IPS-NIHi11 (cell line): ENCODE measurements around the gene EPHB3.

Experiments used
- DNase-seq: peaks from one replicate; pipeline ENCODE4 v3.0.0; 2012; ENCODE audit warnings: mixed read lengths, low spot score

Gene EPHB3

GRCh38 chr3:184581331-184581855 is 19.8 kb downstream of the EPHB3 start:
- no peak for DNase-seq

DNA sequence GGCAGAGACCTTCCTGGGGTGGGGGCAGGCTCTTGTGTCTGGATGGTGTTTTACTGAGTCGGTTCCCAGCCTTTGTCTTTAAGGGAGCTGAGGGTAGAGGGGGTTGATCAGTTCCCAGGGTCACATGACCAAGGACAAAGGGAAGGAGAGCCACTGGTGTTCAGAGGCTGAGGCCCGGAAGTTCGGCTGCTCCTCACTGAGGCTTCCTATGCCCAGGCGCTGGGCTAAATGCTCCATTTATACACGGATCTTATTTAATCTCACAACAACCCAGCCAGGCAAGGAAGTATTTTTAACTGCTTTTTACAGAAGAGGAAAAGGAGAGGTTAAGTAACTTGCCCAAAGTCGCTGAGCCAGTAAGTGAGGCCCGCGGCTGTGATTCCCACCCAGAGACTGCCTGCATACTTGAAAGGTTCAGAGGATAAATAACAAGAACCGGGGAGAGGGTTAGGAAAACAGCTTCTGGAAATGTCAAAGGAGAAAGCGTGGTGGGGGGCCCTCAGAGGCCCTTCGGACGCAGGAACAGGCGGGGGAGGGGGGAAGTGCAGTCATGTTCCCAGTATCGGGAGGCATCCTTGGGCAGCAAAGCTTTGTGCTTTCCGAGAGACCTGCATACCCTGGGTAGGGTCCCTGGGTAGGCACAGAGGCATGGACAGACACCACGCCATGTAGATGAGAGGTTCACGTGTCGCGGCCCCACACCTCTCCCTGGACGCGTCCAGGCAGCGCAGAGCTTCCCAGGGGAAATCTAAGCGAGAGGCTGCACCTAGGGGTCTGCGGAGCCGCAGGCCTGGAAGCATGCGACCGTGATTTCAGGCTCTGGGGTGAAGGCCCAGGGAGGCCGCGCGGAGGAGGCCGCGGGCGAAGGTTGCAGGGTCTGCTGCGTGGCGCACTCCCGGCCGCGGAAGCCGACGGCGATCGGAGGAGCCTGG is 21.3 kb downstream of the EPHB3 start:
- peak; percentile 74 for DNase-seq

DNA sequence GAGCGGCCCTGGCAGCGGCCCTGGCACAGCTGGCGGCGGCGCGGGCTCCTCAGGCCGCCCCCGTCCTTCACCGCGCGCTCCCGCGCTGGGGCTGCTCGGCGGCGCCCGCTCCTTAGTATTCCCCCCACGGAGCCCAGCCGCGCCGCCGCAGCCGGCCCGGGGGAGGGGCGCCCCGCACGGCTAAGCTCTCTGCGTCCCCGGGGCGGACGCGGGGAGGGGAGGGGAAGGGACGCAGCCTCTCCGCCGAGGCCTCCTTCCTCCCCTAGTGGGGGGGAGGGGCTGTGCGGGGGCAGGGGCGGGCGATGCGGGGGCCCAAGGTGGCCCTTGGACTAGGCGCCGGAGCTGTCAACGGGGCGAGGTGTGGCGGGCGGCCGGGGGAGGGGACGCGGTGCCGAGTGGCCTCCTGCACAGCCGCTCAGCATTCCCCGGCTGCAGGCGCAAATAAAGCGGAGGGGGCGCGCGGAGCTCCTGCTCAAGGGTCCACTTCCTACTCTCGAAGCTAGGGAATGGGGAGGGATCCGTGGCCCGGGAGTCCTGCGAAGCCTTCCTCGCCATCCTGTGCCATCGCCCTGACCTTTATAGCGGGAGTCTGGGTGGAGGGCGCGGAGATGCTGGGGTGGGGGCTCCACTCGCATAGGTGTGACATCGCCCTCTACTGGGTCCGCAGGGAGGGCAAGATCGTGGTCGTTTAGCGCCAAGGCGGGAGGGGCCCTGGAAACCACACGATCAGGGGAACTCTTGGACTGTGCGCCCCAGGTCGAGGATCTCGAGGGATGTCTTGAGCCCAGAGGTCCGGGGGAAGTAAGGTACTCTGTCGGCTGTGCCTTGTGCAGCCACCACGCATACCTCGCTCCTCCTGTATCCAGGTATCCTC is 22.2 kb downstream of the EPHB3 start:
- no peak for DNase-seq

DNA sequence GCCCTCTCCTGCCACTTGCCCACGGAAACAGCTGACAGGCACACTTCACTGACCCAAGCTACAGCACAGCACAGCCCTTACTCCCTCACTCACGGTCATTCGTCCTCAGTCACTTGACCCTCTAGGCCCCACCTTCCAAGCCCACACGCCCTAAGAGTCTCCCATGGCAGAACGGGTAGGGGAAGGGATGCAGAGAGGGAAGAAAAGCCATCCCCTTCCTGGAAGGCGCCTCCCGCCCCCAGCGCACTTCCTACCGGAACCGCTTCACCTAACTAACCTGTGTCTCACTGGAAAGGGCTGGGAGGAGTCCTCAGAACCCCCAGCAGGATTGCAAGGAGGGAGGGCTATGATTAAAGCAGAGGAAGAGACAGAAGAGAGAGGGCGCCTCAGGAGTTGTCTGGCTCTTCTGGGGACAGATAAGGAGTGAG is 22.9 kb downstream of the EPHB3 start:
- no peak for DNase-seq

GRCh38 chr3:184585545-184585944 is 24.0 kb downstream of the EPHB3 start:
- no peak for DNase-seq

DNA sequence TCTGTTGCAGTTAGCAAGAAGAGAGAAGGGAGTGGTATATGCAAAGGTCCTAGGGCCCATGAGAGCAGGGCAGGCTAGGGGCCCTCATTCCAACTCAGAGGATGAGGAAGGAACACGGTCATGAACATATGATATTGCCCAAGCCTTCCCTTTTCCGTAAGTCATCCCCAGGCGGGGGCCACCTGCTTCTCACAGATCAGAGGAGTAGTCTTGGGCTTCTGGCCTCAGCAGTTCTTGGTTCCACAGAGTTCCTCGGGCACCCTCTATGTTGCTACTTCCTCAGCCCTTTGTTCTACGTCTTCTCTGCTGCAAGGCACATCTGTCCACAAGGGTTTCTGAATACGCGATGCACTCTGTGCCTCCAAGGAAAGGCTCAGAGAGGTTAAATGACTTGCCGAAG is 25.3 kb downstream of the EPHB3 start:
- no peak for DNase-seq

- DNase-seq, result no peak
These were observed 27.2 kb downstream of the EPHB3 start for GRCh38 chr3:184588776-184589175.

- DNase-seq, result no peak
These were observed 29.2 kb downstream of the EPHB3 start for GRCh38 chr3:184590795-184591194.

GRCh38 chr3:184591789-184592188 is 30.2 kb downstream of the EPHB3 start:
- no peak for DNase-seq

GRCh38 chr3:184592371-184593219 is 31.0 kb downstream of the EPHB3 start:
- peak; percentile 64 for DNase-seq

- DNase-seq, result no peak
These were observed 31.8 kb downstream of the EPHB3 start for GRCh38 chr3:184593220-184593927.

GRCh38 chr3:184593928-184594303 is 32.3 kb downstream of the EPHB3 start:
- no peak for DNase-seq

GRCh38 chr3:184594371-184595001 is 32.9 kb downstream of the EPHB3 start:
- no peak for DNase-seq

DNA sequence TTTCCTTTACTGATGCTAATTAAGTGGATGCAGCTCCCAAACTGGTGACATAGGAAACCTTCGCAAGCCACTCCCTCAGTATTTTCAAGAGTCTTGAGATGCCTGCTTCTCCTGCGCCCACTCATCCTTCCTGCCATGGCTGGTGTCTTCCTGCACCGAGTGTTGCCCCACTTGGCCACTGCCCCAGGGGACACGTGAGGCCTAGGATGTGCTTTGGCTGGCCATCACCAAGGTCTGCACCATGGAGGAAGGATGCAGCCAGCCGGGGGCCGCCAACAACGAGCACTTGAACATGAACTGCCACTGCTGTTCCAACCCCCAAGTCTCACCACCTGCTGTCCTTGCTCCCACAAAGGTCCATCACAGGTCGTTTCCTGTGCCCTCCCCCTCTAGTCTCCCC is 34.1 kb downstream of the EPHB3 start:
- DNase-seq, result no peak

- DNase-seq, result no peak
These were observed 34.6 kb downstream of the EPHB3 start for GRCh38 chr3:184596233-184596632.

DNA sequence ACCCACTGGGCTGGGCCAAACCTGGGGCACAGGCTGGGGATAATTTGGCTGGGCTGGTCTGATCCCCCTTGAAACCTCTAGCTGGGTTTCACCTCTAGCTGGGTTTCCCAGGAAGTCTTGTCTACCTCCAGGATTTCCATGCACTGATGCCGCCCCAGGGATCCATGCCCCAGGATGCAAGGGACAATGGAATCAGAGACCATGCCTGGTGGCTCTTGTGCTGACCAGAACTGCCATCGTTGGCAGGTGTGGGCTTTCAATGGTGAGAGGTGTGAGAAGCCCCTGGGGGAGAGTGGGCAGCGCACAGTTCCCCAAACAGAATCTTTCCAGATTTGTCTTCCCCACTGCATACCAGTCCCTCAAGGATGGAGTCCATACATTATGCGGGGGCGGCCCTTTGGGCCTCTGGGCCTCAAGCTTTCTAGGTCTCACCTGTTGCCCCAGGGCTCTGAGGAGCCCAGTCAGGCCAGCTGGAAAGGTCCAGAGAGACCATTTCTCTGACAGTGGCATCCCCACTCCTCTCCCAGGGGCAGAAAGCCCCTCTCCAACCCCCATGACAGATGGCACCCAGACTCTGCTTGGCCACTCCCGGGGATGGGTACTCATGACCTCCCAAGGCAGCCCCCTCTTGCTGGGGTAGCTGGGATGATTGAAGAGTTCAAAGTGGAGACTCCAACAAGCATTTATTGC is 35.4 kb downstream of the EPHB3 start:
- DNase-seq, result no peak

DNA sequence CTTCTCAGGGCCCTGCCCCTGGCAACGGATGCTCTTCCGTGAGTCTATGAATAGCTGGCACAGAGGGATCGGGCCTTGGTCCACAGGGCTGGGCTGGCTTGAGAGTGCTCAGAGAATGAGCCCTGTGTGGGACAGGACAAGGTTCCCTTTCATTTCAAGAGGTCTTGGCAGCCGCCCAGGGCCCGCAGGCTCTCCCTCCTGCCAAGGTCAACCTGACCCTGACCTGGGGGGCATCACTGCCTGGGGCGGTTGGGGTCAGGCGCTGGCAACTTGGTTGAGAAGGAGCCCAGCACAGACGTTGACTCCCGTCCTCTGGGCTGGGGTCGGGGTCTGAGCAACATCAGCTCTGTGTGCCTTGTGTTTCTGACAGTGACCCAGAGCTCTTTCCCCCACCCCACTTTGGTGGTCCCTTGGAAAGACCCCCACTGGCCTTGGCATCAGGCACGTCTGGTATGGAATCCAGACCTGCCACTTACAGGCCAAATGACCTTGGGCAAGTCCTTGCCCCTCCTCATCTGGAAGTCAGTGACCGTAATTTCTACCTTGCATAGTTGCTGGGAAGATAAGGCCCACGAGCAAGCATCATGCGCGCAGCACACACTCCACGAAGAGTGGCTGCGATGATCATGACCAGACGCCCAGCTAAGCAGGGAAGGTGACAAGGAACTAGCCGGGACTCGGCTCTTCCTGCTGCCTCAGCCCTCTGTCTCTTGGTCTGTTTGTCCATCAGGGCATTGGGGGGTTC is 36.4 kb downstream of the EPHB3 start:
- DNase-seq, result no peak

- no peak for DNase-seq
These were observed 37.0 kb downstream of the EPHB3 start for GRCh38 chr3:184598574-184598927.

- DNase-seq, result no peak
These were observed 37.6 kb downstream of the EPHB3 start for GRCh38 chr3:184599143-184599542.
